ENCODE measurements around the gene COQ5.

Gene COQ5

GRCh38 chr12:120453977-120454376 lies 75.0 kb downstream of the COQ5 start:
- DNase-seq (ENCODE audit: low read depth, low spot score): no peak

All from activated naive CD8-positive, alpha-beta T cell treated with anti-CD3 and anti-CD28 coated beads, Interleukin-2, amount 50 U/mL, for 16 hours (primary cell).